ENCODE data around the gene ARPC5. TPM values are rescaled to one million over a fixed set of nuclear protein-coding genes. Genes with fewer than 3 reads are reported as not detected.

Gene ARPC5
- 163 and 412 TPM in 2 replicates for total RNA-seq

DNA sequence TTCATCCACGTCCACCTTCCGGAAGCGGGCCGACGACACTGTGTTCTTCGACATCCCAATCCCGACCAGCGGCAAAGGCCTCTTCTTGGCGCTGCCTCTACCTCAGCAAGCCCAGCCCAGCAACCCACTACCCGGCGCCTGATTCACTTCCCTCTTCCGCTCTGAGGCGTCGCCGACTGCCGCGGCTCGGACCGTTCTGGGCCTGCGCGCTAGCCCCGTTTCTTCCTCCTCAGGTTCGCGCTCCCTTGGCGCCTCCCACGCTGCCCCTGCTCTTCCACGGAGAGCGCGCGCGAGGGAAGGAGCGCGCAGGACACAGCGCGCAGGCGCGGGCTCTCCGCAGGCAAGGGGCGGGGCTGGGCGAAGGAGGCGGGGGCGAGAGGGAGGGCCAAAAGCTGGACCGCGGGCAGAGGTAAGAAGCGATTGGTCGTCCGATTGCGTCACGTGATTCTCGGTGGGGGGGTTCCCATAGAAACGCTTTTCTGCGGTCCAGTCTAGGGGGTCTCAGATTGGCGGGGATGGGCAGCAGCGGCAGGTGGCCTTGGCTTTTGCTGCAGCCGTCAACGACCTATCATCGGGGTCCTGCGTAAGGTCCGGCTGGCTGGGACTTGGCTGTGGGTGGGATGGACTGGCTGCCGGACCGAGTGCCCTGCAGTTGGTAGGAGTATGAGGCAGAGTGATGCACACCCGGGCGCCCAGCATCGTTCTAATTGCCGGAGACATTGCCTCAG, at the start of gene ARPC5:
Gene ARPC5 (minus strand): TSS at position 178 of the 728 bp plus-strand sequence. CDS start 124 bp downstream, at position 54.

GRCh38 chr1:183652547-183653461, 17.2 kb upstream of the ARPC5 start, which contains the start of gene APOBEC4:
Gene APOBEC4 (minus strand): TSS chr1:183653316. CDS start chr1:183648781, 4,535 bp downstream.

GRCh38 chr1:183590244-183591191, 45.1 kb downstream of the ARPC5 start, which contains the start of gene NCF2:
Gene NCF2 (minus strand): TSS chr1:183590459. CDS start chr1:183590329, 130 bp downstream.

Other genes starting within 250 kb of the ARPC5 start
- gene NMNAT2, start 217.4 kb downstream of the ARPC5 start, total RNA-seq = under 0.01 and 2.9 TPM in 2 replicates
- gene SMG7, start 163.3 kb downstream of the ARPC5 start, total RNA-seq = 21.8 and 34.0 TPM in 2 replicates
- gene NCF2, start 45.3 kb downstream of the ARPC5 start, total RNA-seq = not detected in 2 replicates
- not detected in 2 replicates for gene APOBEC4, start 17.5 kb upstream of the ARPC5 start, total RNA-seq
- gene RGL1, start 169.3 kb upstream of the ARPC5 start, total RNA-seq = 38.3 and 43.3 TPM in 2 replicates

All from epithelial cell of umbilical artery (primary cell).